T-helper 2 cell treated with Interferon-gamma antibody and Interleukin-4, amounts not matched to agents 5 μg/mL and 100 μg/mL, for 36 hours (primary cell): ENCODE measurements around the gene TST.
A peak's percentile ranks its signal among the peaks of the same experiment; 100 is the strongest.

Experiments used
- DNase-seq: peaks from one replicate; pipeline ENCODE4 v3.0.0; 2021; ENCODE audit warnings: low spot score
- H3K27ac Mint-ChIP-seq: one replicate; pipeline ENCODE4 v1.8.0; 2021; ENCODE audit warnings: mild to moderate bottlenecking, mixed read lengths
- H3K27me3 Mint-ChIP-seq: one replicate; pipeline ENCODE4 v1.8.0; 2021; ENCODE audit warnings: low read depth, mixed read lengths
- H3K36me3 Mint-ChIP-seq: one replicate; pipeline ENCODE4 v1.8.0; 2021; ENCODE audit warnings: low read depth, mixed read lengths
- H3K4me1 Mint-ChIP-seq: one replicate; pipeline ENCODE4 v1.8.0; 2021; ENCODE audit warnings: low read depth, mixed read lengths
- H3K4me3 Mint-ChIP-seq: one replicate; pipeline ENCODE4 v1.8.0; 2022; ENCODE audit warnings: mild to moderate bottlenecking, moderate library complexity, mixed read lengths
- H3K9me3 Mint-ChIP-seq: one replicate; pipeline ENCODE4 v1.8.0; 2021; ENCODE audit warnings: mixed read lengths

The TST gene

GRCh38 chr22:37058917-37059701 lies 39.9 kb upstream of the TST start:
- no peak for DNase-seq
- H3K27me3 Mint-ChIP-seq: no peaks in the 10 kb centered on the region
- H3K27ac Mint-ChIP-seq: no peak overlapping the region
- peaks cover 3% of the 10 kb centered on the region for H3K36me3 Mint-ChIP-seq
- H3K9me3 Mint-ChIP-seq: no peaks in the 10 kb centered on the region
- no peak overlapping the region for H3K4me3 Mint-ChIP-seq
- peaks cover 7% of the 10 kb centered on the region for H3K4me1 Mint-ChIP-seq

- H3K27ac Mint-ChIP-seq: no peak overlapping the region
- peaks cover 3% of the 10 kb centered on the region for H3K36me3 Mint-ChIP-seq
- peaks cover 7% of the 10 kb centered on the region for H3K4me1 Mint-ChIP-seq
- no peak overlapping the region for H3K4me3 Mint-ChIP-seq
- no peaks in the 10 kb centered on the region for H3K9me3 Mint-ChIP-seq
- DNase-seq: no peak
- no peaks in the 10 kb centered on the region for H3K27me3 Mint-ChIP-seq
Observed at GRCh38 chr22:37057796-37058510, 38.7 kb upstream of the TST start.

GRCh38 chr22:37057226-37057625 lies 38.0 kb upstream of the TST start:
- Mint-ChIP-seq H3K4me1 (peaks cover 12% of the 10 kb centered on the region), H3K27ac (no peak overlapping the region), H3K4me3 (no peak overlapping the region), H3K27me3 (no peaks in the 10 kb centered on the region), H3K36me3 (peaks cover 3% of the 10 kb centered on the region), H3K9me3 (no peaks in the 10 kb centered on the region)
- no peak for DNase-seq

GRCh38 chr22:37056246-37056645 lies 37.0 kb upstream of the TST start:
- Mint-ChIP-seq H3K36me3 (peaks cover 3% of the 10 kb centered on the region), H3K27me3 (no peaks in the 10 kb centered on the region), H3K4me1 (peaks cover 13% of the 10 kb centered on the region), H3K9me3 (no peaks in the 10 kb centered on the region), H3K4me3 (no peak overlapping the region), H3K27ac (no peak overlapping the region)
- DNase-seq: no peak

- peaks cover 3% of the 10 kb centered on the region for H3K36me3 Mint-ChIP-seq
- H3K27ac Mint-ChIP-seq: no peak overlapping the region
- H3K4me1 Mint-ChIP-seq: peaks cover 10% of the 10 kb centered on the region
- no peaks in the 10 kb centered on the region for H3K9me3 Mint-ChIP-seq
- no peaks in the 10 kb centered on the region for H3K27me3 Mint-ChIP-seq
- DNase-seq: no peak
- no peak overlapping the region for H3K4me3 Mint-ChIP-seq
Observed at GRCh38 chr22:37054600-37055365, 35.5 kb upstream of the TST start.

GRCh38 chr22:37054056-37054395 lies 34.8 kb upstream of the TST start:
- DNase-seq: no peak
- Mint-ChIP-seq H3K27ac (no peak overlapping the region), H3K4me1 (peaks cover 9% of the 10 kb centered on the region), H3K27me3 (no peaks in the 10 kb centered on the region), H3K9me3 (no peaks in the 10 kb centered on the region), H3K36me3 (peaks cover 3% of the 10 kb centered on the region), H3K4me3 (no peak overlapping the region)

- Mint-ChIP-seq H3K4me1 (peaks cover 9% of the 10 kb centered on the region), H3K4me3 (peak overlapping the region; percentile 87), H3K36me3 (peaks cover 3% of the 10 kb centered on the region), H3K9me3 (no peaks in the 10 kb centered on the region), H3K27ac (no peak overlapping the region), H3K27me3 (no peaks in the 10 kb centered on the region)
- DNase-seq: no peak
Observed at GRCh38 chr22:37053310-37054055, 34.2 kb upstream of the TST start.

GRCh38 chr22:37052386-37053309 lies 33.4 kb upstream of the TST start:
- H3K4me1 Mint-ChIP-seq: peaks cover 9% of the 10 kb centered on the region

GRCh38 chr22:37051391-37052385 lies 32.4 kb upstream of the TST start, which contains the start of gene KCTD17:
Gene KCTD17 (plus strand): TSS chr22:37051742. CDS start chr22:37051761, 19 bp downstream.
- no peaks in the 10 kb centered on the region for H3K36me3 Mint-ChIP-seq
- H3K27ac Mint-ChIP-seq: peak within 1 kb of the TSS; percentile 63
- DNase-seq: peak; percentile 82
- no peaks in the 10 kb centered on the region for H3K9me3 Mint-ChIP-seq
- H3K4me1 Mint-ChIP-seq: peaks cover 8% of the 10 kb centered on the region
- peak within 1 kb of the TSS; percentile 87 for H3K4me3 Mint-ChIP-seq
- H3K27me3 Mint-ChIP-seq: no peaks in the 10 kb centered on the region

More at GRCh38 chr22:37052386-37053309, 33.4 kb upstream of the TST start:
- Mint-ChIP-seq H3K9me3 (no peaks in the 10 kb centered on the region), H3K36me3 (peaks cover 2% of the 10 kb centered on the region), H3K4me3 (peak overlapping the region; percentile 87), H3K27ac (peak overlapping the region; percentile 63), H3K27me3 (no peaks in the 10 kb centered on the region)
- DNase-seq: no peak

- peaks cover 9% of the 10 kb centered on the region for H3K4me1 Mint-ChIP-seq
- H3K4me3 Mint-ChIP-seq: peak overlapping the region; percentile 29
- no peaks in the 10 kb centered on the region for H3K27me3 Mint-ChIP-seq
- no peaks in the 10 kb centered on the region for H3K9me3 Mint-ChIP-seq
- H3K36me3 Mint-ChIP-seq: no peaks in the 10 kb centered on the region
- DNase-seq: no peak
- H3K27ac Mint-ChIP-seq: no peak overlapping the region
Observed at GRCh38 chr22:37050913-37051312, 31.7 kb upstream of the TST start.

GRCh38 chr22:37049224-37049623 lies 30.0 kb upstream of the TST start:
- Mint-ChIP-seq H3K36me3 (no peaks in the 10 kb centered on the region), H3K27ac (no peak overlapping the region), H3K4me3 (no peak overlapping the region), H3K27me3 (no peaks in the 10 kb centered on the region), H3K4me1 (peaks cover 9% of the 10 kb centered on the region), H3K9me3 (no peaks in the 10 kb centered on the region)
- no peak for DNase-seq

GRCh38 chr22:37048133-37048532 lies 28.9 kb upstream of the TST start:
- H3K4me1 Mint-ChIP-seq: peaks cover 12% of the 10 kb centered on the region
- H3K27me3 Mint-ChIP-seq: no peaks in the 10 kb centered on the region
- no peak for DNase-seq
- H3K9me3 Mint-ChIP-seq: no peaks in the 10 kb centered on the region
- H3K27ac Mint-ChIP-seq: no peak overlapping the region
- H3K4me3 Mint-ChIP-seq: no peak overlapping the region
- H3K36me3 Mint-ChIP-seq: no peaks in the 10 kb centered on the region
